Ascending aorta (tissue), 2 donors: ENCODE measurements around the gene ATG4B. TPM values are rescaled to one million over a fixed set of nuclear protein-coding genes. Genes with fewer than 3 reads are reported as not detected.
A peak's percentile ranks its signal among the peaks of the same experiment; 100 is the strongest.

Source experiments
- DNase-seq, 2 donors: peaks; one replicate each; pipeline ENCODE4 v3.0.0-alpha.2; 2019; ENCODE audit warnings: low spot score in 2 of 2
- H3K27ac ChIP-seq, 2 donors: fragments of 200-600 bp; sonication (generic); one replicate each; pipeline ENCODE4 v1.5.1; 2016 to 2017; ENCODE audit warnings: mild to moderate bottlenecking in 1 of 2
- H3K27me3 ChIP-seq: fragments of 200-600 bp; sonication (generic); one replicate; pipeline ENCODE4 v1.5.1; 2017
- H3K36me3 ChIP-seq, 2 donors: fragments of 200-600 bp; sonication (generic); one replicate each; pipeline ENCODE4 v1.5.1; 2016
- H3K4me1 ChIP-seq, 2 donors: fragments of 200-600 bp; sonication (generic); one replicate each; pipeline ENCODE4 v1.5.1; 2016 to 2017; ENCODE audit warnings: mild to moderate bottlenecking in 1 of 2
- H3K4me3 ChIP-seq, 2 donors: fragments of 200-600 bp; sonication (generic); one replicate each; pipeline ENCODE4 v1.5.1; 2016 to 2017; ENCODE audit warnings: mild to moderate bottlenecking in 1 of 2
- H3K9me3 ChIP-seq, 2 donors: fragments of 200-600 bp; sonication (generic); one replicate each; pipeline ENCODE4 v1.5.1; 2016
- intact Hi-C: fragments of 100-400 bp; cut with DNase I; formaldehyde crosslinking; loops from one replicate; pipeline ENCODE4 v1.15.1; 2023
- total RNA-seq: library from RNA; depleted of rRNA; stranded (reverse); fragments of >200 nt; gene quantifications from one replicate; pipeline ENCODE4 v1.1.0, GENCODE V29; 2016
- TF ChIP-seq, protein P1 (sequence below), 3 experiments: fragments of 200-600 bp in 2 of 3; fragments of 450-650 bp in 1 of 3; sonication (generic) in 2 of 3; IDR thresholded peaks; one replicate each; pipeline ENCODE4 v1.5.1; 2016 to 2019; ENCODE audit warnings: antibody characterized with exemption in 3 of 3, mild to moderate bottlenecking in 1 of 3, moderate library complexity in 1 of 3

The ATG4B gene
- total RNA-seq, 1 donor from 2014 or later: 225 TPM

- intact Hi-C loops: no loop called here
- Histone ChIP-seq H3K36me3 (peaks cover 0 to 3% of the 10 kb centered on the region in 2 donors), H3K9me3 (no peaks in the 10 kb centered on the region), H3K27me3 (no peaks in the 10 kb centered on the region), H3K27ac (no peak overlapping the region), H3K4me3 (no peak overlapping the region), H3K4me1 (no peaks in the 10 kb centered on the region)
- TF ChIP-seq, protein P1, sequence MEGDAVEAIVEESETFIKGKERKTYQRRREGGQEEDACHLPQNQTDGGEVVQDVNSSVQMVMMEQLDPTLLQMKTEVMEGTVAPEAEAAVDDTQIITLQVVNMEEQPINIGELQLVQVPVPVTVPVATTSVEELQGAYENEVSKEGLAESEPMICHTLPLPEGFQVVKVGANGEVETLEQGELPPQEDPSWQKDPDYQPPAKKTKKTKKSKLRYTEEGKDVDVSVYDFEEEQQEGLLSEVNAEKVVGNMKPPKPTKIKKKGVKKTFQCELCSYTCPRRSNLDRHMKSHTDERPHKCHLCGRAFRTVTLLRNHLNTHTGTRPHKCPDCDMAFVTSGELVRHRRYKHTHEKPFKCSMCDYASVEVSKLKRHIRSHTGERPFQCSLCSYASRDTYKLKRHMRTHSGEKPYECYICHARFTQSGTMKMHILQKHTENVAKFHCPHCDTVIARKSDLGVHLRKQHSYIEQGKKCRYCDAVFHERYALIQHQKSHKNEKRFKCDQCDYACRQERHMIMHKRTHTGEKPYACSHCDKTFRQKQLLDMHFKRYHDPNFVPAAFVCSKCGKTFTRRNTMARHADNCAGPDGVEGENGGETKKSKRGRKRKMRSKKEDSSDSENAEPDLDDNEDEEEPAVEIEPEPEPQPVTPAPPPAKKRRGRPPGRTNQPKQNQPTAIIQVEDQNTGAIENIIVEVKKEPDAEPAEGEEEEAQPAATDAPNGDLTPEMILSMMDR (IDR thresholded peaks at IDR 0.05): no peak
- DNase-seq: no peak
Observed at GRCh38 chr2:241616168-241617125, 21.0 kb upstream of the ATG4B start.

GRCh38 chr2:241617431-241618154 lies 19.9 kb upstream of the ATG4B start:
- Histone ChIP-seq H3K27ac (no peak overlapping the region), H3K27me3 (no peaks in the 10 kb centered on the region), H3K4me1 (no peaks in the 10 kb centered on the region), H3K4me3 (peak overlapping the region in 1 of 2 donors; percentile 20), H3K36me3 (peaks cover 0 to 3% of the 10 kb centered on the region in 2 donors), H3K9me3 (no peaks in the 10 kb centered on the region)
- TF ChIP-seq, protein P1 (IDR thresholded peaks at IDR 0.05): no peak
- no peak for DNase-seq
- intact Hi-C loops: no loop called here

GRCh38 chr2:241618296-241618805 lies 19.1 kb upstream of the ATG4B start:
- H3K4me3 ChIP-seq: no peak overlapping the region
- TF ChIP-seq, protein P1 (IDR thresholded peaks at IDR 0.05): no peak
- H3K27ac ChIP-seq: no peak overlapping the region
- H3K9me3 ChIP-seq: no peaks in the 10 kb centered on the region
- H3K4me1 ChIP-seq: no peaks in the 10 kb centered on the region
- no peak for DNase-seq
- H3K36me3 ChIP-seq: peaks cover 0 to 3% of the 10 kb centered on the region in 2 donors
- intact Hi-C loops: no loop called here
- H3K27me3 ChIP-seq: no peaks in the 10 kb centered on the region

DNA sequence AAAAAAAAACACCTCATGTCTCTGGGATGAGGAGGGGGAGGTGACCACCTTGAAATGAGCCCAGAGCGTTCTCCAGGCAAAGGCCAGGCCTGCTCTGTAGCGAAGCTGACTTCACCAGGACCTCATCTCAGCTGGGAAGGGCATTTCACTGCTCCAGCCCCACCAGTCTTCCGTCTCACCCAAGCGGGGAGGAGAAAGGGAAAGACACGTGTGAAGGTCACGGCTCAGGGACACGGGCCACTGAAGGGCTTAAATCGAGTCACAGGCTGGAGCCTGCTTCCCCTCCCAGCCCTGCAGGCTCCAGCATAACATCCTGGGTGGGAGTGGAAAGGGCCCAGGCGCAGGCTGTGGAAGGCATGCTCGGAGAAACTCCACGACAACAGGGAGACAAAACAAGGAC lies 18.7 kb upstream of the ATG4B start:
- Histone ChIP-seq H3K27ac (no peak overlapping the region), H3K9me3 (no peaks in the 10 kb centered on the region), H3K27me3 (no peaks in the 10 kb centered on the region), H3K4me3 (no peak overlapping the region), H3K36me3 (peaks cover 0 to 3% of the 10 kb centered on the region in 2 donors), H3K4me1 (no peaks in the 10 kb centered on the region)
- TF ChIP-seq, protein P1 (IDR thresholded peaks at IDR 0.05): no peak
- no peak for DNase-seq
- intact Hi-C loops: no loop called here

DNA sequence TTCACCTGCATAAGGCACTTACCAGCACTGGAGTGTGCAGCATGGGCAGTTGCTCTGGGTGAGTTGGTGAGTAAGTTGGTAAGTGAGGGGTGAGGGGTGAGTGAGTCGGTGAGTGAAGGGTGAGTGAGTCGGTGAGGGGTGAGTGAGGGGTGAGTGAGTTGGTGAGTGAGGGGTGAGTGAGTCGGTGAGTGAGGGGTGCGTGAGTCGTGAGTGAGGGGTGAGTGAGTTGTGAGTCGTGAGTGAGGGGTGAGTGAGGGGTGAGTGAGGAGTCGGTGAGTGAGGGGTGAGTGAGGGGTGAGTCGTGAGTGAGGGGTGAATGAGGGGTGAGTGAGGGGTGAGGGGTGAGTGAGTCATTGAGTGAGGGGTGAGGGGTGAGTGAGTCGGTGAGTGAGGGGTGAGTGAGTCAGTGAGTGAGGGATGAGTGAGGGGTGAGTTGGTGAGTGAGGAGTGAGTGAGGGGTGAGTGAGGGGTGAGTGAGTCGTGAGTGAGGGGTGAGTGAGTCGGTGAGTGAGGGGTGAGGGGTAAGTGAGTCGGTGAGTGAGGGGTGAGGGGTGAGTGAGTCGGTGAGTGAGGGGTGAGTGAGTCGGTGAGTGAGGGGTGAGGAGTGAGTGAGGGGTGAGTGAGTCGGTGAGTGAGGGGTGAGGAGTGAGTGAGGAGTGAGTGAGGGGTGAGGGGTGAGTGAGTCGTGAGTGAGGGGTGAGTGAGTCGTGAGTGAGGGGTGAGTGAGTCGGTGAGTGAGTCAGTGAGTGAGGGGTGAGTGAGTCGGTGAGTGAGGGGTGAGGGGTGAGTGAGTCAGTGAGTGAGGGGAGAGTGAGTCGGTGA lies 17.7 kb upstream of the ATG4B start:
- Histone ChIP-seq H3K9me3 (no peaks in the 10 kb centered on the region), H3K27ac (no peak overlapping the region), H3K4me1 (no peaks in the 10 kb centered on the region), H3K4me3 (no peak overlapping the region), H3K27me3 (no peaks in the 10 kb centered on the region), H3K36me3 (peaks cover 0 to 3% of the 10 kb centered on the region in 2 donors)
- DNase-seq: no peak
- intact Hi-C loops: no loop called here
- TF ChIP-seq, protein P1 (IDR thresholded peaks at IDR 0.05): no peak
